HG03521 (cell line): ENCODE measurements around the gene RPS6KA2.

Experiments
- ATAC-seq: cut with Tn5 transposase; IDR thresholded peaks from one replicate; pipeline ENCODE4 v1.9.1; 2021; ENCODE audit warnings: mild to moderate bottlenecking, moderate library complexity; ENCODE audit not compliant: unreplicated experiment

Gene RPS6KA2

GRCh38 chr6:166616261-166617238 lies 10.5 kb downstream of the RPS6KA2 start:
- ATAC-seq: no peak

GRCh38 chr6:166615059-166615770 lies 11.8 kb downstream of the RPS6KA2 start:
- ATAC-seq: no peak

GRCh38 chr6:166614589-166614988 lies 12.5 kb downstream of the RPS6KA2 start:
- no peak for ATAC-seq

- ATAC-seq: no peak
These were observed 12.9 kb downstream of the RPS6KA2 start for GRCh38 chr6:166614171-166614583.

GRCh38 chr6:166613027-166613426 lies 14.0 kb downstream of the RPS6KA2 start:
- no peak for ATAC-seq

- ATAC-seq: no peak
These were observed 14.6 kb downstream of the RPS6KA2 start for GRCh38 chr6:166612471-166612881.

GRCh38 chr6:166611631-166612030 lies 15.4 kb downstream of the RPS6KA2 start:
- ATAC-seq: no peak

GRCh38 chr6:166610069-166610468 lies 17.0 kb downstream of the RPS6KA2 start:
- ATAC-seq: no peak

GRCh38 chr6:166608774-166609173 lies 18.3 kb downstream of the RPS6KA2 start:
- ATAC-seq: no peak

GRCh38 chr6:166605752-166606151 lies 21.3 kb downstream of the RPS6KA2 start:
- ATAC-seq: no peak

- no peak for ATAC-seq
These were observed 22.1 kb downstream of the RPS6KA2 start for GRCh38 chr6:166604911-166605310.

- no peak for ATAC-seq
These were observed 22.7 kb downstream of the RPS6KA2 start for GRCh38 chr6:166604328-166604727.

- ATAC-seq: no peak
These were observed 23.9 kb downstream of the RPS6KA2 start for GRCh38 chr6:166603043-166603690.

GRCh38 chr6:166601956-166602355 lies 25.1 kb downstream of the RPS6KA2 start:
- no peak for ATAC-seq

GRCh38 chr6:166600931-166601330 lies 26.1 kb downstream of the RPS6KA2 start:
- ATAC-seq: no peak

- ATAC-seq: no peak
These were observed 27.8 kb downstream of the RPS6KA2 start for GRCh38 chr6:166599205-166599604.

GRCh38 chr6:166598441-166599138 lies 28.5 kb downstream of the RPS6KA2 start:
- no peak for ATAC-seq

GRCh38 chr6:166597711-166598440 lies 29.2 kb downstream of the RPS6KA2 start:
- ATAC-seq: no peak

- no peak for ATAC-seq
These were observed 30.1 kb downstream of the RPS6KA2 start for GRCh38 chr6:166596776-166597507.
